Activated CD4-positive, alpha-beta T cell treated with anti-CD3 and anti-CD28 coated beads, Interleukin-2, amount 50 U/mL, for 48 hours (primary cell): ENCODE results near the gene DEFB126.
"Not testable (repeated sequence)": the region's sequence is repeated elsewhere in the genome, so short reads cannot be mapped to it uniquely, and the experiment has no call there.

Experiments used
- DNase-seq, 2 experiments: peaks; one replicate each; pipeline ENCODE4 v3.0.0-alpha.2; 2020

The DEFB126 gene, protein sequence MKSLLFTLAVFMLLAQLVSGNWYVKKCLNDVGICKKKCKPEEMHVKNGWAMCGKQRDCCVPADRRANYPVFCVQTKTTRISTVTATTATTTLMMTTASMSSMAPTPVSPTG

DNA sequence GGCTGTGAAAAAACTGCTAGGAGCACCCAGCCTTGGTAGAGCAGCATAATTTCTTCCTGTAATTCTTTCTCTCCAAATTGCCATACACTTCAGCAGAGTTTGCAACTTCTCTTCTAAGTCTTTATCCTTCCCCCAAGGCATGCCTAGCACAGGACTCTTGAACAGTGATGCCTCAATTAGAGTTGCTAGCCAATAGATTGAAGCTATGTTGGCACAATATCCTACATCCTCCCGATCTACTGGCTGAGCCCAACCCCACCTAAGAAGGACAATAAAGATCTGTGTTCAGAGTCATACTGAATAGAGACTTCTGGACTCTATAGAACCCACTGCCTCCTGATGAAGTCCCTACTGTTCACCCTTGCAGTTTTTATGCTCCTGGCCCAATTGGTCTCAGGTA, at the start of gene DEFB126:
DEFB126 (plus strand) TSS at position 301 of the 400 bp plus-strand sequence; CDS start at position 340, 39 bp downstream.
- no peak for DNase-seq

DNA sequence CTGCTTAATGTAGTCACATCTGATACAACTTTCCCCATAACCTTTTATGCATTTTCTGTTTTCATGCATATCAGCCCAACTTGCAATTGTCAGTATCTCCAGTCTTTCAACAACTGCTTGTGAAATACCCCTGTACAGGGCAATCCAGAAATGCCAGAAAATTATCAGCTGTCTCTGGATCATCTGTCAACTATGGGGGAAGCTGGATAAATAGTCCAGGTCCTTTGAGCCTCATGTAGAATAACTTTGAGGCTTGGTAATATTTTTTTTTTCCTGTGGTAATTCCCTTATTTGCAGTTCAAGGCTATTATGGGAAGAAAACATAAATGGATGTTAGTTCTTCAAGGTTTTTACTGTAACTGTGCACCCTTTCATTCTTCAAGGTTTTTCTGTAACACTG, 48.7 kb upstream of the DEFB126 start:
- no peak for DNase-seq

GRCh38 chr20:95215-95614, 47.2 kb upstream of the DEFB126 start:
- DNase-seq: no peak

GRCh38 chr20:97691-98090, 44.7 kb upstream of the DEFB126 start:
- DNase-seq: not testable (repeated sequence)

- no peak for DNase-seq
These were observed 40.4 kb upstream of the DEFB126 start for GRCh38 chr20:101975-102374.

GRCh38 chr20:103456-103855, 38.9 kb upstream of the DEFB126 start:
- no peak for DNase-seq

- DNase-seq: no peak
These were observed 30.0 kb upstream of the DEFB126 start for GRCh38 chr20:112396-112795.

DNA sequence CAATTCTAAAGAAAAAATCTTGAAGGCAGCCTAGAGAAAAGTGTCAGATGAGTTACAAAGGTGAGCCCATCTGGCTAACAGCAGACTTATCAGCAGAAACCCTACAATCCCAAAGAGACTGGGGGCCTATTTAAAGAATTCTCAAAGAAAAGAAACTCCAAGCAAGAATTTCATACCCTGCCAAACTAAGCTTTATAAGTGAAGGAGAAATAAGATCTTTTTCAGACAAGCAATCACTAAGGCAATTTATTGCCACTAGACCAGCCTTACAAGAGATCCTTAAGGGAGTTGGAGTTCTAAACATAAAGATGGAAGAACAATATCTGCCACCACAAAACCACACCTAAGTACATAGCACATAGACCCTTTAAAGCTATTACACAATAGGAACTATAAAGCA, 24.9 kb upstream of the DEFB126 start:
- no peak for DNase-seq

DNA sequence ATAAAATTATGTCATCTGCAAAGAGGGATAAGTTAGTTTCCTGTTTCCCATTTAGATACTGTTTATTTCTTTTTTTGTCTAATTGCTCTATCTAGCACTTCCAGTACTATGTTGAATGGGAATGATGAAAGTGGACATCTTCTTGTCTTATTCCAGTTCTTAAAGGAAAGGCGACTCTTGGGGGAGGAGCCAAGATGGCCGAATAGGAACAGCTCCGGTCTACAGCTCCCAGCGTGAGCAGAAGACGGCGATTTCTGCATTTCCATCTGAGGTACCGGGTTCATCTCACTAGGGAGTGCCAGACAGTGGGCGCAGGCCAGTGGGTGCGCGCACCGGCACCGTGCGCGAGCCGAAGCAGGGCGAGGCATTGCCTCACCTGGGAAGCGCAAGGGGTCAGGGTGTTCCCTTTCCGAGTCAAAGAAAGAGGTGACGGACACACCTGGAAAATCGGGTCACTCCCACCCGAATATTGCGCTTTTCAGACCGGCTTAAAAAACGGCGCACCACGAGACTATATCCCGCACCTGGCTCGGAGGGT, 12.5 kb upstream of the DEFB126 start:
- not testable (repeated sequence) for DNase-seq

GRCh38 chr20:137668-138490, 4.5 kb upstream of the DEFB126 start:
- DNase-seq: peak; percentile 15 to 25

DNA sequence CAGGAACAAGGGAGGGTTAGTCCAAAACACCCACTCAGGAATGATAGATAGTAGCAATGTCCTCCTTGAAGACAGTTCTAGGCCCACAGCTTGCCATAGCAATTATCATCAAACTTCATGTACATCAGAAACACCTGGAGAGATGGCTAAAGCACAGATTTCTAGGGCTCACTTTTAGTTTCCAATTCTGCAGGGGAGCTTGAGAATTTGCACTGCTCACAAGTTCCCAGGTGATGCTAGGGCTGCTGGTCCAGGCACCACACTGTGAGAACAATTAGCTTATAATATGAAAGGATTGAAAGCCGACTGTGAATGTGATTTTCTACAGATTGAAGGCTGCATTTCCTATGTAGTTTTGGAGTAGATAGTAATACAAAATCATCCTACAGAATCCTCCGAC, 3.5 kb downstream of the DEFB126 start:
- no peak for DNase-seq

DNA sequence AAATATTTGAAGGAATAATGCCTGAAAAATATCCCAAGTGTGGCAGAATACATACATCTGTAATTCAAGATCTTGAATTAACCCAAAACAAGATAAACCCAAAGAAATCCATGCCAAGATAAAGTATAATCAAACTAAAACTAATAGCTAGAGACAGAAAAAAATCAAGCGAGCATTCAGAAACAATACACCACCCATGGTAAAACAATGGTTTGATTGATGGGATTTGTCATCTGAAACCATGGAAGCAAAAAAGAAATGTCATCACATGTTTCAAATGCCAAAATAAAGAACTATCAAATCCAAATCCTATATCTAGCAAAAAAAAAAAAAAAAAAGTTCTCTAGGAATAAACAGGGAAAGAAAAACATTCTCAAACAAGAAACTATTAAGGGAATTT, 9.7 kb downstream of the DEFB126 start:
- no peak for DNase-seq

- DNase-seq: no peak
These were observed 14.8 kb downstream of the DEFB126 start, which contains the start of gene DEFB127 for GRCh38 chr20:157154-157553. DEFB127 (plus strand) TSS chr20:157454; CDS start chr20:157545, 91 bp downstream.

- DNase-seq: no peak
These were observed 22.2 kb downstream of the DEFB126 start for GRCh38 chr20:164618-165017.

GRCh38 chr20:168876-169275, 26.5 kb downstream of the DEFB126 start:
- DNase-seq: no peak

DNA sequence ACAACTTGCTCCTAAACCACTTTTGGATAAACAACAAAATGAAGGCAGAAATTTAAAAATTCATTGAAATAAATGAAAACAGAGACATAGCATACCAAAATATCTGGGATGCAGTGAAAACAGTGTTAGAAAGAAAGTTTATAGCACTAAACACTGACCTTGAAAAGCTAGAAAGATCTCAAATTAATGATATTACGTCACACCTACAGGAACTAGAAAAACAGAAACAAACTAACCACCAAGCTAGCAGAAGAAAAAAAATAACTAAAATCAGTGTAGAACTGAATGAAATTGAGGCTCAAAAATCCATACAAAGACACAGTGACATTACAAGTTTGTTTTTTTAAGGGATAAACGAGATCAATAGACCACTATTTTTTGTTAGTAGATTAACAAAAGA, 41.9 kb downstream of the DEFB126 start:
- DNase-seq: no peak

DNA sequence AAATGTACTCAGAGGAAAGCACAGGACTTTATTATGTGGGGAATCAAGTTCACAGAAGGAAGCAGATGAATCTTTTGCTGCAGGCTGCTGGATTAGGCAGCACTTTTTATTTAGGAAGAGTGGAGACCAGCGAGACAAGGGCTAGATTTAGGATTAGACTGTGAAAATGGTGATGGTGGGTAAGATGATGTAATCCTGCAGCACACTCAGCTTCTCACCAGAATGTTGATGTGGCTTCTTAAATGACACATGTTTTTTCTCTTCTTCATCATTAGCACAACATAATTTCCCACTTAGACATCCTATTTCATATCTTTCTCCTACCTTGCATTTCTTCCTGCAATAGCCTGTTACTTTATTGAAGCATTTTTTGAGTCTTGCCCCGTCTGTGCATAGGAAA, 45.3 kb downstream of the DEFB126 start:
- DNase-seq: no peak

GRCh38 chr20:189611-190010, 47.2 kb downstream of the DEFB126 start, which contains the start of gene DEFB128:
DEFB128 (minus strand) TSS chr20:189711; CDS start chr20:189623, 88 bp downstream.
- DNase-seq: no peak
